GM12891 (cell line): ENCODE results near the gene APOB.

Source experiments
- POLR2A ChIP-seq: IDR thresholded peaks from 2 replicates; pipeline ENCODE4 v1.6.1; 2011; ENCODE audit warnings: low read depth, low read length, control low read depth
- POLR2AphosphoS5 ChIP-seq: IDR thresholded peaks from 2 replicates; pipeline ENCODE4 v1.6.1; 2011; ENCODE audit warnings: low read depth, low read length, control low read depth
- POU2F2 ChIP-seq: IDR thresholded peaks from 2 replicates; pipeline ENCODE4 v1.6.1; 2011; ENCODE audit warnings: low read depth, mild to moderate bottlenecking, control low read depth, low read length, moderate library complexity

DNA sequence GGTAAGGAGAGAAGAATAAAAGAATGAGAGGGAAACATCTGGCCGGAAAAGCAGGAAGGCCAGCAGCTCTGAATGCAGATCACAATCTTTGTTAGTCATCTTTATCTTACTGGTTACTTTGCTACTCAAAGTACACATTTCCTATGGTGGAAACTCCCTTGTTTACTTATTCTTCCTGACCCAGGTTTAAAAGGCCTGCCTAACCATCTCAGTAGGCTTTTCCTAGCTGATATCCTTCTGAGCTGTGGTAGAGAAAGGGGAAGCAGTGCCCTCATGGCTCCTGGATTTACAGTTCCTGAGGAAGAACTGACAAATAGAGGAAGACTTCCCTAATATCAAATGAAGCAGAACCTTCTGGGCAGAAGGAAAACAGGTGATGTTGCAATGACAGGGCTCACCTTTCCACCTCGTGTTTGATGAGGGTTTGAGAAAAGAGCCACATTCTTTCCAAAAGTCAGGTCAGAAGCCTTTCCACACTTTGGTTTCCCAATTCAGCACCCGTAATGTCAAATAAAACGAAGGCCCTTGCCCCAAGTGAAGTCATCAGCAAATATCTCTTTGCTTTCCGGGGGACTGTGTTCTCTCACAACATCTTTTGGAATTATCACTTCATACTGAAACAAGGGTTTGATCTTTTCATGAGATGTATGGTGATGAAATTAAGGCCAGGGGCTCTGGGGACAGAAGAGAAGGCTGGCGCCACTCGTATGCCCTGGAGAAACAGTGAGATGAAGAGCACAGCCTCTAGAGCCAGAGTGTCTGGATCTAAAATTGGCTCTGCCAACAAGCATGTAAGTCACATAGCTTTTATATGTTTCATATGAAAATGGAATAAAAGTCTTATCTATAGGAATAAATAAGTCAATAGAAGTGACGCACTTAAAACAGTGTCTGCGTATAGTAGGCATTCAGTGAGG is 26.7 kb upstream of the APOB start:
- TF ChIP-seq POLR2AphosphoS5 (no peak), POU2F2 (no peak), POLR2A (no peak)
